Body of pancreas (tissue), 4 donors: ENCODE results near the gene MED13L.
A peak's percentile ranks its signal among the peaks of the same experiment; 100 is the strongest.

Experiments used
- CTCF ChIP-seq, 7 experiments: fragments of 450-650 bp in 4 of 7; fragments of 200-600 bp in 3 of 7; sonication (generic) in 3 of 7; IDR thresholded peaks; one replicate each; pipeline ENCODE4 v1.5.1; 2016 to 2019; ENCODE audit warnings: antibody characterized with exemption in 7 of 7
- POLR2A ChIP-seq, 3 donors: fragments of 450-650 bp; IDR thresholded peaks; one replicate each; pipeline ENCODE4 v1.6.1; 2016; ENCODE audit warnings: antibody characterized with exemption in 3 of 3, mild to moderate bottlenecking in 2 of 3

GRCh38 chr12:116299064-116299463 lies 21.6 kb upstream of the MED13L start:
- peak in 2 of 7 experiments; percentile 37 to 45 for TF ChIP-seq CTCF (IDR thresholded peaks at IDR 0.05)
- no peak for TF ChIP-seq POLR2A (IDR thresholded peaks at IDR 0.05)
